HEK293 (cell line): ENCODE data around the gene LGI4.
A peak's percentile ranks its signal among the peaks of the same experiment; 100 is the strongest.

Experiments used
- GLIS1 ChIP-seq: fragments of 450-650 bp; formaldehyde crosslinking; IDR thresholded peaks from 2 replicates; pipeline ENCODE4 v1.5.1; 2016; ENCODE audit warnings: missing biosample characterization, missing genetic modification characterization
- IKZF3 ChIP-seq: fragments of 450-650 bp; IDR thresholded peaks from 2 replicates; pipeline ENCODE4 v1.5.0; 2018; ENCODE audit warnings: missing biosample characterization, mild to moderate bottlenecking, missing genetic modification characterization, moderate library complexity
- KLF7 ChIP-seq: fragments of 450-650 bp; formaldehyde crosslinking; IDR thresholded peaks from 2 replicates; pipeline ENCODE4 v1.5.1; 2016; ENCODE audit warnings: missing biosample characterization, missing genetic modification characterization, borderline replicate concordance
- SCRT2 ChIP-seq: fragments of 450-650 bp; formaldehyde crosslinking; IDR thresholded peaks from 2 replicates; pipeline ENCODE4 v1.5.1; 2016; ENCODE audit warnings: missing biosample characterization, missing genetic modification characterization
- SP2 ChIP-seq: fragments of 450-650 bp; formaldehyde crosslinking; IDR thresholded peaks from 2 replicates; pipeline ENCODE4 v1.5.1; 2016; ENCODE audit warnings: missing biosample characterization, missing genetic modification characterization
- WT1 ChIP-seq: fragments of 450-650 bp; formaldehyde crosslinking; IDR thresholded peaks from 2 replicates; pipeline ENCODE4 v1.5.1; 2016; ENCODE audit warnings: missing biosample characterization, missing genetic modification characterization
- ZBTB21 ChIP-seq: fragments of 450-650 bp; formaldehyde crosslinking; IDR thresholded peaks from 2 replicates; pipeline ENCODE4 v1.5.1; 2017; ENCODE audit warnings: missing biosample characterization, missing genetic modification characterization
- ZFP69B ChIP-seq: fragments of 450-650 bp; formaldehyde crosslinking; IDR thresholded peaks from 2 replicates; pipeline ENCODE4 v1.5.1; 2016; ENCODE audit warnings: missing biosample characterization, missing genetic modification characterization
- ZNF146 ChIP-seq: fragments of 450-650 bp; formaldehyde crosslinking; IDR thresholded peaks from 2 replicates; pipeline ENCODE4 v1.5.1; 2016; ENCODE audit warnings: missing biosample characterization, missing genetic modification characterization
- ZNF2 ChIP-seq: fragments of 450-650 bp; formaldehyde crosslinking; IDR thresholded peaks from 2 replicates; pipeline ENCODE4 v1.5.1; 2016; ENCODE audit warnings: missing biosample characterization, missing genetic modification characterization
- ZNF223 ChIP-seq: fragments of 450-650 bp; formaldehyde crosslinking; IDR thresholded peaks from 2 replicates; pipeline ENCODE4 v1.5.1; 2016; ENCODE audit warnings: missing biosample characterization, missing genetic modification characterization
- ZNF274 ChIP-seq, 2 experiments: fragments of 200-500 bp in 1 of 2; fragments of 450-650 bp in 1 of 2; sonication (Bioruptor generic) in 1 of 2; formaldehyde crosslinking in 1 of 2; IDR thresholded peaks; 2 replicates each; pipeline versions ENCODE4 v1.5.1 to v1.6.1; 2014 to 2016; ENCODE audit warnings: borderline replicate concordance in 1 of 2, inconsistent platforms in 1 of 2, low read length in 1 of 2, missing biosample characterization in 1 of 2, missing genetic modification characterization in 1 of 2
- ZNF335 ChIP-seq: fragments of 450-650 bp; formaldehyde crosslinking; conservative IDR thresholded peaks from 2 replicates; pipeline ENCODE4 v1.5.1; 2016; ENCODE audit warnings: missing biosample characterization, missing genetic modification characterization
- ZNF600 ChIP-seq: fragments of 450-650 bp; formaldehyde crosslinking; IDR thresholded peaks from 2 replicates; pipeline ENCODE4 v1.5.1; 2016; ENCODE audit warnings: missing biosample characterization, missing genetic modification characterization
- ZNF610 ChIP-seq: fragments of 450-650 bp; formaldehyde crosslinking; IDR thresholded peaks from 2 replicates; pipeline ENCODE4 v1.5.1; 2016; ENCODE audit warnings: missing biosample characterization, missing genetic modification characterization, borderline replicate concordance
- ZNF664 ChIP-seq: fragments of 450-650 bp; formaldehyde crosslinking; IDR thresholded peaks from 2 replicates; pipeline ENCODE4 v1.5.1; 2016; ENCODE audit warnings: missing biosample characterization, missing genetic modification characterization
- ZNF843 ChIP-seq: fragments of 450-650 bp; formaldehyde crosslinking; IDR thresholded peaks from 2 replicates; pipeline ENCODE4 v1.5.1; 2016; ENCODE audit warnings: missing biosample characterization, missing genetic modification characterization
- TF ChIP-seq, protein P1 (sequence below): fragments of 450-650 bp; IDR thresholded peaks from 2 replicates; pipeline ENCODE4 v1.5.1; 2018; ENCODE audit warnings: missing biosample characterization, missing genetic modification characterization
- TF ChIP-seq, protein P2 (sequence below): fragments of 450-650 bp; formaldehyde crosslinking; IDR thresholded peaks from 2 replicates; pipeline ENCODE4 v1.5.1; 2017; ENCODE audit warnings: missing biosample characterization, missing genetic modification characterization
- TF ChIP-seq, protein P3 (sequence below): fragments of 450-650 bp; formaldehyde crosslinking; IDR thresholded peaks from 2 replicates; pipeline ENCODE4 v1.5.1; 2016; ENCODE audit warnings: missing biosample characterization, missing genetic modification characterization
- TF ChIP-seq, protein P4 (sequence below): fragments of 450-650 bp; formaldehyde crosslinking; IDR thresholded peaks from 2 replicates; pipeline ENCODE4 v1.5.1; 2016; ENCODE audit warnings: missing biosample characterization, missing genetic modification characterization
- TF ChIP-seq, protein P5 (sequence below): fragments of 450-650 bp; formaldehyde crosslinking; IDR thresholded peaks from 2 replicates; pipeline ENCODE4 v1.5.1; 2016; ENCODE audit warnings: missing biosample characterization, missing genetic modification characterization
- TF ChIP-seq, protein P6 (sequence below): fragments of 450-650 bp; formaldehyde crosslinking; optimal IDR thresholded peaks from 2 replicates; pipeline ENCODE3; 2016; ENCODE audit warnings: missing biosample characterization, mild to moderate bottlenecking, missing genetic modification characterization
- TF ChIP-seq, protein P7 (sequence below): fragments of 450-650 bp; formaldehyde crosslinking; IDR thresholded peaks from 2 replicates; pipeline ENCODE4 v1.5.1; 2016; ENCODE audit warnings: missing biosample characterization, missing genetic modification characterization, borderline replicate concordance

Gene LGI4

DNA sequence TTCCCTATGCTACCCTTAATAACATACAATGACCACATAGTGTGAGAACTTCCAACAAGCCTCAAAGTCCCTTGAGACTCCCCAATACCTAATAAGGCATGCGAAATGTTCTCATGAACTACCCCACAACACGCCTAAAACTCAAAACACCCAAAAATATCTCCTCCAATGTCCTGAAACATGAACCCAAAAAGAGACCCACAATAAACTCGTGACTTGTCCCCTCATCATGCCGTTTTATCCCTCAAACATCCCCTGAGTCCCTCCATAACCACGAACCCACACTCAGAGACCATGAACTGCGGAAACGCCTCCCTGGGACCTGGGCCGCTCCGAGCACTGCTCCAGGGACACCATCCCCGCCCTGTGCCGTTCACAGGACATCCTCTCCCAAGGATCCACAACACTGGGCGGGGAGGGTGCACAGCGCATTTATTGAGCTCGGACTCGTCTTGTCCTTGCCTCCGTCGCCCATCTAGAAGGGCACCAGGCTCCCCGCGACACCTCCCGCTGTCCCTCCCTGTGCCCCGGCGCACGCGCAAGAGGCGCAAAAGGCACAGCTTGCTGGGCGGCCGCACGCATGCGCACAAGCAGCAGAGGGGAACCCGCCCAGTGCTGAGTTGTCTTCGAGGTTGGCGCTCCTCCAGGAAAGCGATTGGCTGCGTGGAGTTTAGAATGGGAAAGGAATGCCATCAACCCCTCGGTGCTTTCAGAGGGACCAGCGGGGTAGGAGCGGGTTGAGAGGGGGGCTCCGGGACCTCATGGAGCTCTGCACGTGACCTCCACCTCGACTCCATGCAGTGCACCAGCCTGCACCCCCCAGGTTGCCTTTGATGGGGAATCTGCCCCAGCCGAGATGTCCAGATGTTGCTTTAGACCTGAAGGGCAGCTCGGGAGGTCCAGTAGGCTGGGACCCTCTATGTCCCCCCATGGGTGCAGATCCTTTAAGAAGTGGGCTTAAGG, 10.5 kb downstream of the LGI4 start (continued):
- TF ChIP-seq, protein P1, sequence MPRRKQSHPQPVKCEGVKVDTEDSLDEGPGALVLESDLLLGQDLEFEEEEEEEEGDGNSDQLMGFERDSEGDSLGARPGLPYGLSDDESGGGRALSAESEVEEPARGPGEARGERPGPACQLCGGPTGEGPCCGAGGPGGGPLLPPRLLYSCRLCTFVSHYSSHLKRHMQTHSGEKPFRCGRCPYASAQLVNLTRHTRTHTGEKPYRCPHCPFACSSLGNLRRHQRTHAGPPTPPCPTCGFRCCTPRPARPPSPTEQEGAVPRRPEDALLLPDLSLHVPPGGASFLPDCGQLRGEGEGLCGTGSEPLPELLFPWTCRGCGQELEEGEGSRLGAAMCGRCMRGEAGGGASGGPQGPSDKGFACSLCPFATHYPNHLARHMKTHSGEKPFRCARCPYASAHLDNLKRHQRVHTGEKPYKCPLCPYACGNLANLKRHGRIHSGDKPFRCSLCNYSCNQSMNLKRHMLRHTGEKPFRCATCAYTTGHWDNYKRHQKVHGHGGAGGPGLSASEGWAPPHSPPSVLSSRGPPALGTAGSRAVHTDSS (tag by site-specific recombination) = no peak
- TF ChIP-seq, protein P2, sequence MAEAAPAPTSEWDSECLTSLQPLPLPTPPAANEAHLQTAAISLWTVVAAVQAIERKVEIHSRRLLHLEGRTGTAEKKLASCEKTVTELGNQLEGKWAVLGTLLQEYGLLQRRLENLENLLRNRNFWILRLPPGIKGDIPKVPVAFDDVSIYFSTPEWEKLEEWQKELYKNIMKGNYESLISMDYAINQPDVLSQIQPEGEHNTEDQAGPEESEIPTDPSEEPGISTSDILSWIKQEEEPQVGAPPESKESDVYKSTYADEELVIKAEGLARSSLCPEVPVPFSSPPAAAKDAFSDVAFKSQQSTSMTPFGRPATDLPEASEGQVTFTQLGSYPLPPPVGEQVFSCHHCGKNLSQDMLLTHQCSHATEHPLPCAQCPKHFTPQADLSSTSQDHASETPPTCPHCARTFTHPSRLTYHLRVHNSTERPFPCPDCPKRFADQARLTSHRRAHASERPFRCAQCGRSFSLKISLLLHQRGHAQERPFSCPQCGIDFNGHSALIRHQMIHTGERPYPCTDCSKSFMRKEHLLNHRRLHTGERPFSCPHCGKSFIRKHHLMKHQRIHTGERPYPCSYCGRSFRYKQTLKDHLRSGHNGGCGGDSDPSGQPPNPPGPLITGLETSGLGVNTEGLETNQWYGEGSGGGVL (tag by site-specific recombination) = 0 out of 2 replicates have a peak, but pooled peaks have one; percentile 15
- TF ChIP-seq, protein P3, sequence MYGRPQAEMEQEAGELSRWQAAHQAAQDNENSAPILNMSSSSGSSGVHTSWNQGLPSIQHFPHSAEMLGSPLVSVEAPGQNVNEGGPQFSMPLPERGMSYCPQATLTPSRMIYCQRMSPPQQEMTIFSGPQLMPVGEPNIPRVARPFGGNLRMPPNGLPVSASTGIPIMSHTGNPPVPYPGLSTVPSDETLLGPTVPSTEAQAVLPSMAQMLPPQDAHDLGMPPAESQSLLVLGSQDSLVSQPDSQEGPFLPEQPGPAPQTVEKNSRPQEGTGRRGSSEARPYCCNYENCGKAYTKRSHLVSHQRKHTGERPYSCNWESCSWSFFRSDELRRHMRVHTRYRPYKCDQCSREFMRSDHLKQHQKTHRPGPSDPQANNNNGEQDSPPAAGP (tag by site-specific recombination) = peak; percentile 21; the same call in 1 of the 2 replicates
- TF ChIP-seq ZNF664 (tag by site-specific recombination) = no peak
- TF ChIP-seq, protein P4, sequence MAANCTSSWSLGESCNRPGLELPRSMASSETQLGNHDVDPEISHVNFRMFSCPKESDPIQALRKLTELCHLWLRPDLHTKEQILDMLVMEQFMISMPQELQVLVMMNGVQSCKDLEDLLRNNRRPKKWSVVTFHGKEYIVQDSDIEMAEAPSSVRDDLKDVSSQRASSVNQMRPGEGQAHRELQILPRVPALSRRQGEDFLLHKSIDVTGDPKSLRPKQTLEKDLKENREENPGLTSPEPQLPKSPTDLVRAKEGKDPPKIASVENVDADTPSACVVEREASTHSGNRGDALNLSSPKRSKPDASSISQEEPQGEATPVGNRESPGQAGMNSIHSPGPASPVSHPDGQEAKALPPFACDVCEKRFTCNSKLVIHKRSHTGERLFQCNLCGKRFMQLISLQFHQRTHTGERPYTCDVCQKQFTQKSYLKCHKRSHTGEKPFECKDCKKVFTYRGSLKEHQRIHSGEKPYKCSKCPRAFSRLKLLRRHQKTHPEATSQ (tag by site-specific recombination) = peak; percentile 35; the same call in 1 of the 2 replicates
- TF ChIP-seq, protein P5, sequence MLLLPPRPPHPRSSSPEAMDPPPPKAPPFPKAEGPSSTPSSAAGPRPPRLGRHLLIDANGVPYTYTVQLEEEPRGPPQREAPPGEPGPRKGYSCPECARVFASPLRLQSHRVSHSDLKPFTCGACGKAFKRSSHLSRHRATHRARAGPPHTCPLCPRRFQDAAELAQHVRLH (tag by site-specific recombination) = no peak
- TF ChIP-seq ZNF274 (IDR thresholded peaks at IDR 0.05; ENCODE audit: low read length) = no peak
- TF ChIP-seq ZNF274 (tag by site-specific recombination; IDR thresholded peaks at IDR 0.05; ENCODE audit: borderline replicate concordance) = no peak
- no peak for TF ChIP-seq ZNF146 (tag by site-specific recombination)
- TF ChIP-seq, protein P6, sequence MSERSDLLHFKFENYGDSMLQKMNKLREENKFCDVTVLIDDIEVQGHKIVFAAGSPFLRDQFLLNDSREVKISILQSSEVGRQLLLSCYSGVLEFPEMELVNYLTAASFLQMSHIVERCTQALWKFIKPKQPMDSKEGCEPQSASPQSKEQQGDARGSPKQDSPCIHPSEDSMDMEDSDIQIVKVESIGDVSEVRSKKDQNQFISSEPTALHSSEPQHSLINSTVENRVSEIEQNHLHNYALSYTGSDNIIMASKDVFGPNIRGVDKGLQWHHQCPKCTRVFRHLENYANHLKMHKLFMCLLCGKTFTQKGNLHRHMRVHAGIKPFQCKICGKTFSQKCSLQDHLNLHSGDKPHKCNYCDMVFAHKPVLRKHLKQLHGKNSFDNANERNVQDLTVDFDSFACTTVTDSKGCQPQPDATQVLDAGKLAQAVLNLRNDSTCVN (tag by site-specific recombination) = peak; percentile 78
- TF ChIP-seq ZNF223 (tag by site-specific recombination) = no peak
- 0 out of 2 replicates have a peak, but pooled peaks have one; percentile 50 for TF ChIP-seq ZNF2 (tag by site-specific recombination)
- no peak; the same call in 1 of the 2 replicates for TF ChIP-seq KLF7 (tag by site-specific recombination)
- no peak; the same call in 1 of the 2 replicates for TF ChIP-seq ZFP69B (tag by site-specific recombination)
- peak; percentile 23 for TF ChIP-seq ZNF610 (tag by site-specific recombination)
- TF ChIP-seq ZNF335 (tag by site-specific recombination) = peak; percentile 71
- TF ChIP-seq WT1 (tag by site-specific recombination) = peak; percentile 29; the same call in 1 of the 2 replicates
- peak; percentile 67 for TF ChIP-seq GLIS1
- peak; percentile 86 for TF ChIP-seq SP2 (tag by site-specific recombination)
- TF ChIP-seq ZNF843 (tag by site-specific recombination) = 0 out of 2 replicates have a peak, but pooled peaks have one; percentile 19
- TF ChIP-seq IKZF3 (tag by site-specific recombination) = peak; percentile 43
- peak; percentile 92 for TF ChIP-seq ZNF600 (tag by site-specific recombination)
- TF ChIP-seq SCRT2 (tag by site-specific recombination) = 0 out of 2 replicates have a peak, but pooled peaks have one; percentile 7
- TF ChIP-seq, protein P7, sequence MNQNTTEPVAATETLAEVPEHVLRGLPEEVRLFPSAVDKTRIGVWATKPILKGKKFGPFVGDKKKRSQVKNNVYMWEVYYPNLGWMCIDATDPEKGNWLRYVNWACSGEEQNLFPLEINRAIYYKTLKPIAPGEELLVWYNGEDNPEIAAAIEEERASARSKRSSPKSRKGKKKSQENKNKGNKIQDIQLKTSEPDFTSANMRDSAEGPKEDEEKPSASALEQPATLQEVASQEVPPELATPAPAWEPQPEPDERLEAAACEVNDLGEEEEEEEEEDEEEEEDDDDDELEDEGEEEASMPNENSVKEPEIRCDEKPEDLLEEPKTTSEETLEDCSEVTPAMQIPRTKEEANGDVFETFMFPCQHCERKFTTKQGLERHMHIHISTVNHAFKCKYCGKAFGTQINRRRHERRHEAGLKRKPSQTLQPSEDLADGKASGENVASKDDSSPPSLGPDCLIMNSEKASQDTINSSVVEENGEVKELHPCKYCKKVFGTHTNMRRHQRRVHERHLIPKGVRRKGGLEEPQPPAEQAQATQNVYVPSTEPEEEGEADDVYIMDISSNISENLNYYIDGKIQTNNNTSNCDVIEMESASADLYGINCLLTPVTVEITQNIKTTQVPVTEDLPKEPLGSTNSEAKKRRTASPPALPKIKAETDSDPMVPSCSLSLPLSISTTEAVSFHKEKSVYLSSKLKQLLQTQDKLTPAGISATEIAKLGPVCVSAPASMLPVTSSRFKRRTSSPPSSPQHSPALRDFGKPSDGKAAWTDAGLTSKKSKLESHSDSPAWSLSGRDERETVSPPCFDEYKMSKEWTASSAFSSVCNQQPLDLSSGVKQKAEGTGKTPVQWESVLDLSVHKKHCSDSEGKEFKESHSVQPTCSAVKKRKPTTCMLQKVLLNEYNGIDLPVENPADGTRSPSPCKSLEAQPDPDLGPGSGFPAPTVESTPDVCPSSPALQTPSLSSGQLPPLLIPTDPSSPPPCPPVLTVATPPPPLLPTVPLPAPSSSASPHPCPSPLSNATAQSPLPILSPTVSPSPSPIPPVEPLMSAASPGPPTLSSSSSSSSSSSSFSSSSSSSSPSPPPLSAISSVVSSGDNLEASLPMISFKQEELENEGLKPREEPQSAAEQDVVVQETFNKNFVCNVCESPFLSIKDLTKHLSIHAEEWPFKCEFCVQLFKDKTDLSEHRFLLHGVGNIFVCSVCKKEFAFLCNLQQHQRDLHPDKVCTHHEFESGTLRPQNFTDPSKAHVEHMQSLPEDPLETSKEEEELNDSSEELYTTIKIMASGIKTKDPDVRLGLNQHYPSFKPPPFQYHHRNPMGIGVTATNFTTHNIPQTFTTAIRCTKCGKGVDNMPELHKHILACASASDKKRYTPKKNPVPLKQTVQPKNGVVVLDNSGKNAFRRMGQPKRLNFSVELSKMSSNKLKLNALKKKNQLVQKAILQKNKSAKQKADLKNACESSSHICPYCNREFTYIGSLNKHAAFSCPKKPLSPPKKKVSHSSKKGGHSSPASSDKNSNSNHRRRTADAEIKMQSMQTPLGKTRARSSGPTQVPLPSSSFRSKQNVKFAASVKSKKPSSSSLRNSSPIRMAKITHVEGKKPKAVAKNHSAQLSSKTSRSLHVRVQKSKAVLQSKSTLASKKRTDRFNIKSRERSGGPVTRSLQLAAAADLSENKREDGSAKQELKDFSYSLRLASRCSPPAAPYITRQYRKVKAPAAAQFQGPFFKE (tag by site-specific recombination) = peak; percentile 90; the same call in 1 of the 2 replicates
- TF ChIP-seq ZBTB21 (tag by site-specific recombination) = 0 out of 2 replicates have a peak, but pooled peaks have one; percentile 33
